Hepatic stellate cell (primary cell): ENCODE results near the gene COX7C.

Experiments
- DNase-seq: peaks from one replicate; pipeline ENCODE4 v3.0.0; 2011; ENCODE audit warnings: low spot score

Gene COX7C

GRCh38 chr5:86665984-86666760, 48.4 kb downstream of the COX7C start:
- no peak for DNase-seq

DNA sequence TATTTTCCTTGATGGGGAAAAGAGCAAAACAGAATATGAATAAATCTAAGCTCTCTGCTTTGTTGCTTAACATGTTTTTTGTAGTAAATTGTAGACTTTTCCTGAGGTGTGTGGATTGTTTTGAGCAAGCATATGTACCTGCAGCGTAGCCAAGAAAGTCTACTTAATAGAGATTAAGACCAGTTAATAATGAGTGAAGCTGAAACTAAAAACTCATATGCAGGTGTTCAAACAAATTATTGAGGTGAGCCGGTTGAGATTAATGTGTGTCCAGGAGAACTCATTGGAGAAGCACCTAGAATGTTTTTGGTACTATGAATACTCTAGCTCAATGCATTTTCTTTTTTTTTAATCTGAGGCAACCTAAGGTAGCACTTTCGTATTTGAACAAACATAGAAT, 49.2 kb downstream of the COX7C start:
- no peak for DNase-seq
